Neural progenitor cell (in vitro differentiated cells): Measurements from ENCODE around the gene SLC35F4. TPM values are rescaled to one million over a fixed set of nuclear protein-coding genes. Genes with fewer than 3 reads are reported as not detected.

Experiments
- DNase-seq: peaks from one replicate; pipeline ENCODE4 v3.0.0-alpha.2; 2016; ENCODE audit warnings: low spot score
- H2AFZ ChIP-seq: fragments of 200-600 bp; sonication (generic); replicated peaks from 2 replicates; pipeline ENCODE4 v1.6.1; 2016; ENCODE audit warnings: antibody characterized with exemption
- H3F3A ChIP-seq: fragments of 200-600 bp; sonication (generic); 2 replicates; pipeline ENCODE4 v1.6.1; 2016; ENCODE audit warnings: antibody characterized with exemption, low read depth
- H3K27ac ChIP-seq: fragments of 200-600 bp; sonication (generic); 2 replicates; pipeline ENCODE4 v1.5.1; 2016; ENCODE audit warnings: mild to moderate bottlenecking
- H3K27me3 ChIP-seq: fragments of 200-600 bp; sonication (generic); 2 replicates; pipeline ENCODE4 v1.6.1; 2016; ENCODE audit warnings: mild to moderate bottlenecking, moderate library complexity
- H3K36me3 ChIP-seq: fragments of 200-600 bp; sonication (generic); 2 replicates; pipeline ENCODE4 v1.5.1; 2016
- H3K4me1 ChIP-seq: fragments of 200-600 bp; sonication (generic); 2 replicates; pipeline ENCODE4 v1.6.1; 2016; ENCODE audit warnings: mixed run types
- H3K4me2 ChIP-seq: fragments of 200-600 bp; sonication (generic); 2 replicates; pipeline ENCODE4 v1.6.1; 2016
- H3K4me3 ChIP-seq: fragments of 200-600 bp; sonication (generic); 2 replicates; pipeline ENCODE4 v1.5.1; 2016
- H3K79me2 ChIP-seq: fragments of 200-600 bp; sonication (generic); 2 replicates; pipeline ENCODE4 v1.6.1; 2016; ENCODE audit warnings: low read depth
- H3K9ac ChIP-seq: fragments of 200-600 bp; sonication (generic); 2 replicates; pipeline ENCODE4 v1.6.1; 2016
- H3K9me3 ChIP-seq: fragments of 200-600 bp; sonication (generic); 2 replicates; pipeline ENCODE4 v1.5.1; 2016; ENCODE audit warnings: low read depth
- H4K20me1 ChIP-seq: fragments of 200-600 bp; sonication (generic); 2 replicates; pipeline ENCODE4 v1.6.1; 2016; ENCODE audit warnings: low read depth
- H3K27ac Mint-ChIP-seq: 3 replicates; pipeline ENCODE4 v1.8.0; 2021; ENCODE audit warnings: mixed read lengths
- H3K27me3 Mint-ChIP-seq: 2 replicates; pipeline ENCODE4 v1.8.0; 2022; ENCODE audit warnings: low read depth, mild to moderate bottlenecking, inconsistent platforms, moderate library complexity, mixed read lengths; ENCODE audit not compliant: insufficient read depth
- H3K36me3 Mint-ChIP-seq: 3 replicates; pipeline ENCODE4 v1.8.0; 2021; ENCODE audit warnings: mixed read lengths
- H3K4me1 Mint-ChIP-seq: 3 replicates; pipeline ENCODE4 v1.8.0; 2021; ENCODE audit warnings: mixed read lengths
- H3K4me3 Mint-ChIP-seq: 3 replicates; pipeline ENCODE4 v1.8.0; 2021; ENCODE audit warnings: mild to moderate bottlenecking, moderate library complexity, mixed read lengths
- H3K9me3 Mint-ChIP-seq: 3 replicates; pipeline ENCODE4 v1.8.0; 2020; ENCODE audit warnings: mixed read lengths
- EZH2 ChIP-seq: fragments of 200-600 bp; sonication (generic); IDR thresholded peaks from 2 replicates; pipeline ENCODE4 v1.6.1; 2017; ENCODE audit warnings: antibody characterized with exemption, mild to moderate bottlenecking, moderate library complexity
- EZH2phosphoT487 ChIP-seq: fragments of 200-600 bp; sonication (generic); IDR thresholded peaks from 2 replicates; pipeline ENCODE4 v1.6.1; 2017; ENCODE audit warnings: antibody characterized with exemption
- total RNA-seq: library from RNA; depleted of rRNA; stranded (reverse); fragments of >200 nt; gene quantifications from 2 replicates; pipeline ENCODE4 v1.2.3, GENCODE V29; 2015; ENCODE audit warnings: low replicate concordance
- TF ChIP-seq, protein P1 (sequence below): fragments of 200-600 bp; sonication (generic); IDR thresholded peaks from 2 replicates; pipeline ENCODE4 v1.5.1; 2017; ENCODE audit warnings: antibody characterized with exemption, mild to moderate bottlenecking

The SLC35F4 gene
- total RNA-seq, 1 donor from 2014 or later = not detected

DNA sequence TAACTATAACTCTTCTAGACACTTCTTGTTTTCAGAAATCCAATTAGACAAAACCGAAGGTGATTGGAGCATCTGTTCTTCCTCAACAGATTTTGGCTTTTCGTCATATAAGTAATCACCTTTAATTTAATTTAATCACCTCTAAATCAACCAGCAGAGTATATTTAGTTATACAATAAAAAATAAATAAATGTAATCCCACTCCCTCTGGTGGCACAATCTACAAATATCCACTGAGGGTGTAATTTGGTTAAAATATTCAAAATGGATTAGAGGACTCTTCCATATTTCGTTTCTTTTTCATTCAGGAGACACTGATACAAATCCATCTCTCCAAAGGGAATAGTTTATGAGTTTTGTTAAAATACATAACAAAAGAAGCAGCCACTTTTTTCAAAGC lies 18.3 kb upstream of the SLC35F4 start:
- no peak for DNase-seq
- H3K27me3 ChIP-seq = no peaks in the 10 kb centered on the region
- H3K4me3 ChIP-seq = no peak overlapping the region
- Mint-ChIP-seq H3K4me1 (no peaks in the 10 kb centered on the region), H3K27ac (no peak overlapping the region), H3K36me3 (no peaks in the 10 kb centered on the region), H3K4me3 (no peak overlapping the region), H3K27me3 (peaks cover 4% of the 10 kb centered on the region), H3K9me3 (no peaks in the 10 kb centered on the region)
- H4K20me1 ChIP-seq = no peaks in the 10 kb centered on the region
- no peaks in the 10 kb centered on the region for H3K79me2 ChIP-seq
- no peaks in the 10 kb centered on the region for H3K9me3 ChIP-seq
- no peak for TF ChIP-seq EZH2
- TF ChIP-seq, protein P1, sequence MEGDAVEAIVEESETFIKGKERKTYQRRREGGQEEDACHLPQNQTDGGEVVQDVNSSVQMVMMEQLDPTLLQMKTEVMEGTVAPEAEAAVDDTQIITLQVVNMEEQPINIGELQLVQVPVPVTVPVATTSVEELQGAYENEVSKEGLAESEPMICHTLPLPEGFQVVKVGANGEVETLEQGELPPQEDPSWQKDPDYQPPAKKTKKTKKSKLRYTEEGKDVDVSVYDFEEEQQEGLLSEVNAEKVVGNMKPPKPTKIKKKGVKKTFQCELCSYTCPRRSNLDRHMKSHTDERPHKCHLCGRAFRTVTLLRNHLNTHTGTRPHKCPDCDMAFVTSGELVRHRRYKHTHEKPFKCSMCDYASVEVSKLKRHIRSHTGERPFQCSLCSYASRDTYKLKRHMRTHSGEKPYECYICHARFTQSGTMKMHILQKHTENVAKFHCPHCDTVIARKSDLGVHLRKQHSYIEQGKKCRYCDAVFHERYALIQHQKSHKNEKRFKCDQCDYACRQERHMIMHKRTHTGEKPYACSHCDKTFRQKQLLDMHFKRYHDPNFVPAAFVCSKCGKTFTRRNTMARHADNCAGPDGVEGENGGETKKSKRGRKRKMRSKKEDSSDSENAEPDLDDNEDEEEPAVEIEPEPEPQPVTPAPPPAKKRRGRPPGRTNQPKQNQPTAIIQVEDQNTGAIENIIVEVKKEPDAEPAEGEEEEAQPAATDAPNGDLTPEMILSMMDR = peak; percentile 29
- H2AFZ ChIP-seq = no peak overlapping the region
- peaks cover 4% of the 10 kb centered on the region for H3F3A ChIP-seq
- no peak overlapping the region for H3K4me2 ChIP-seq
- H3K4me1 ChIP-seq = no peaks in the 10 kb centered on the region
- H3K36me3 ChIP-seq = no peaks in the 10 kb centered on the region
- no peak overlapping the region for H3K9ac ChIP-seq
- no peak overlapping the region for H3K27ac ChIP-seq

DNA sequence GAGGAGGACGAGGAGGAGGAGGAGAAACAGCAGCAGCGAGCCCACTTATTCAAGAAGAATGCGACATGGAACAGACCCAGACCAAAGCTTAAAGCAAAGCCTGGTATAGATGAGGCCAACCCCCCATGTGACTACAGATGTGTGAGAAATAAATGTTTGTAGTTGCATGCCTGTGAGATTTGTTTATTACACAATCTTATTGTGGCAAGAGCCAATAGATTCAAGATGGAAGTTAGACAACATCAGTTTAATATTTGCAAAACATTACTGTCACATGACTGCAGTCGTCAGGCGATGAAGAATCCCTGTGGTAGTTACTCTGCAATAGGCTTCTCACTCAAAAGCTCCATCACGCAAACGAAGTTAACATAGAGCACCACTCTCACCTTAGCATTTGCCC lies 17.2 kb upstream of the SLC35F4 start:
- Mint-ChIP-seq H3K9me3 (peaks cover 1% of the 10 kb centered on the region), H3K36me3 (no peaks in the 10 kb centered on the region), H3K27me3 (peaks cover 2% of the 10 kb centered on the region), H3K4me3 (no peak overlapping the region), H3K4me1 (no peaks in the 10 kb centered on the region), H3K27ac (no peak overlapping the region)
- Histone ChIP-seq H4K20me1 (no peaks in the 10 kb centered on the region), H3K4me1 (no peaks in the 10 kb centered on the region), H3K9ac (no peak overlapping the region), H3F3A (peaks cover 4% of the 10 kb centered on the region), H3K79me2 (no peaks in the 10 kb centered on the region), H3K4me3 (no peak overlapping the region), H3K4me2 (no peak overlapping the region), H3K36me3 (no peaks in the 10 kb centered on the region), H3K27ac (no peak overlapping the region), H2AFZ (no peak overlapping the region), H3K9me3 (no peaks in the 10 kb centered on the region), H3K27me3 (no peaks in the 10 kb centered on the region)
- TF ChIP-seq EZH2phosphoT487 (no peak), EZH2 (no peak)
- TF ChIP-seq, protein P1 = no peak
- DNase-seq = no peak

DNA sequence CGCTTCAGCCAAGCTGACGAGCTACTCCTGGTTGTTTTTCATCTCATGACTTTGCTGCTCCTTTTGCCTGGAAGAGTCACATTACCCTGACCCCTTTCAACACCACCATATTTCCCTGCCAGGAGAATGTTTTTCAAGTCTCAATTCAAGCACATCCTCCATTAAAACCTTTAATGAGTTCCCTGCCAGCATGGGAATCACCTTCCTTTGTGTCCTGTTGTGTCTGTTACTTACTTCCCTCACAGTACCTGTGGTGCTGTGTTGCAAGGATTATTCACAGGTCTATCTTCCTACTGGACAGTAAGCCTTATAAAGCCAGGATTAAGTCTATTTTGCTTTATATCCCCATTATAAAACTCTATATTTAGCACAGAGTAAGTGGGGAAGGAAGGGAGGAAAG lies 13.6 kb upstream of the SLC35F4 start:
- Mint-ChIP-seq H3K4me1 (no peaks in the 10 kb centered on the region), H3K36me3 (no peaks in the 10 kb centered on the region), H3K27me3 (peaks cover 2% of the 10 kb centered on the region), H3K4me3 (peak overlapping the region; percentile 13), H3K27ac (no peak overlapping the region), H3K9me3 (peaks cover 4% of the 10 kb centered on the region)
- Histone ChIP-seq H3K9me3 (no peaks in the 10 kb centered on the region), H3K79me2 (no peaks in the 10 kb centered on the region), H3K9ac (no peak overlapping the region), H3K4me1 (no peaks in the 10 kb centered on the region), H3F3A (peaks cover 4% of the 10 kb centered on the region), H4K20me1 (no peaks in the 10 kb centered on the region), H3K27ac (no peak overlapping the region), H3K4me3 (no peak overlapping the region), H3K27me3 (no peaks in the 10 kb centered on the region), H3K4me2 (peak overlapping the region; percentile 10), H3K36me3 (no peaks in the 10 kb centered on the region), H2AFZ (peak overlapping the region; percentile 7)
- no peak for DNase-seq
- no peak for TF ChIP-seq EZH2phosphoT487
- TF ChIP-seq EZH2 = no peak
- TF ChIP-seq, protein P1 = no peak
